ENCODE results near the gene PITX2.

- TF ChIP-seq CTCF (IDR thresholded peaks at IDR 0.05) (no peak), EP300 (IDR thresholded peaks at IDR 0.05) (no peak)
Observed at GRCh38 chr4:110663738-110664444, 41.0 kb upstream of the PITX2 start.
